Measurements from ENCODE around the gene FAF1.

DNA sequence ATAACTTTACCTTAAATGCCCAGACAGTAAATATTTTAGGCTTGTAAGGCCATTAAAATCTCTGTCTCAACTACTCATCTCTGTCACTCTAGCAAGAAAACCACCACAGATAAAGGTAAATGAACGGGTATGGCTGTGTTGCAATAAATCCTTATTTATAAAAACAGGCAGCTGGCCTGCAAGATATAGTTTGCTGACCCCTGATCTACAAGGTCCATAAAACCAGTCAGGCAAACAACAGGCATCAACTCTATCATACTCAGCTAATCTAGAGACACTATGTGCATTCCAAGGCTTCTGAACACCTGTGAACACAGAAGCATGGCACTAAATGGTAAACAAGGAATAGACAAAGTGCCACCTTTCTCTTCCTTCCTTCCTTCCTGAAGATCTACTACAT lies 9.7 kb downstream of the FAF1 start:
- TF ChIP-seq CTCF (conservative IDR thresholded peaks at IDR 0.05 in 1 of 2, IDR thresholded peaks at IDR 0.05 in 1 of 2; ENCODE audit: low read depth in 1 of 2, low read length in 2 of 2) (no peak), EZH2 (IDR thresholded peaks at IDR 0.05; ENCODE audit: low read length, missing control alignments) (no peak)
